Epithelial cell of proximal tubule (primary cell): ENCODE results near the gene TMEM203. TPM values are rescaled to one million over a fixed set of nuclear protein-coding genes. Genes with fewer than 3 reads are reported as not detected.

Experiments used
- DNase-seq: peaks from one replicate; pipeline ENCODE4 v3.0.0-alpha.2; 2011; ENCODE audit warnings: low read depth
- H3K4me3 ChIP-seq: 2 replicates; pipeline ENCODE4 v1.5.1; 2011; ENCODE audit warnings: low read depth, mild to moderate bottlenecking, low read length
- CTCF ChIP-seq: conservative IDR thresholded peaks from 2 replicates; pipeline ENCODE4 v1.5.1; 2012; ENCODE audit warnings: low read depth, mild to moderate bottlenecking, low read length
- total RNA-seq: library from RNA; depleted of rRNA; stranded (reverse); fragments of >200 nt; gene quantifications from 2 replicates; pipeline ENCODE4 v1.2.3, GENCODE V29; 2015

TMEM203 gene
- total RNA-seq, 1 donor from 2014 or later, result 39.4 TPM

GRCh38 chr9:137229903-137230704, 24.7 kb upstream of the TMEM203 start:
- no peak overlapping the region for H3K4me3 ChIP-seq
- TF ChIP-seq CTCF, result no peak
- no peak for DNase-seq

- DNase-seq, result no peak
- no peak overlapping the region for H3K4me3 ChIP-seq
- TF ChIP-seq CTCF, result no peak
Measured at GRCh38 chr9:137228968-137229896, 23.8 kb upstream of the TMEM203 start.

- H3K4me3 ChIP-seq, result no peak overlapping the region
- TF ChIP-seq CTCF, result no peak
- no peak for DNase-seq
Measured at GRCh38 chr9:137228506-137228967, 23.1 kb upstream of the TMEM203 start.

GRCh38 chr9:137227853-137228505, 22.5 kb upstream of the TMEM203 start:
- TF ChIP-seq CTCF, result no peak
- no peak overlapping the region for H3K4me3 ChIP-seq
- DNase-seq, result no peak

GRCh38 chr9:137227054-137227852, 21.8 kb upstream of the TMEM203 start, which contains the start of gene RNF224:
Gene RNF224 (plus strand): TSS chr9:137227502. CDS start chr9:137228336, 834 bp downstream.
- TF ChIP-seq CTCF, result peak; percentile 86
- no peak for DNase-seq
- no peak within 1 kb of the TSS for H3K4me3 ChIP-seq
